ENCODE results near the gene FYB1.

The FYB1 gene

GRCh38 chr5:39076757-39077728 is 142.3 kb downstream of the FYB1 start:
- no peak for DNase-seq

GRCh38 chr5:39076101-39076756 is 143.1 kb downstream of the FYB1 start:
- no peak for DNase-seq

GRCh38 chr5:39074017-39074814 is 145.1 kb downstream of the FYB1 start, which contains the start of gene RICTOR:
Gene RICTOR, minus strand, starts transcription at chr5:39074399. Its CDS starts 22 bp downstream, at chr5:39074377.
- peak; percentile 80 for DNase-seq

GRCh38 chr5:39073767-39074016 is 145.7 kb downstream of the FYB1 start:
- no peak for DNase-seq

- DNase-seq: peak; percentile 11
Measured at GRCh38 chr5:39072925-39073766, 146.2 kb downstream of the FYB1 start.

- DNase-seq: no peak
Measured at GRCh38 chr5:39068099-39068498, 151.3 kb downstream of the FYB1 start.

GRCh38 chr5:39064450-39064849 is 154.9 kb downstream of the FYB1 start:
- no peak for DNase-seq

GRCh38 chr5:39063037-39063436 is 156.3 kb downstream of the FYB1 start:
- DNase-seq: no peak

- no peak for DNase-seq
Measured at GRCh38 chr5:39062530-39062929, 156.8 kb downstream of the FYB1 start.

GRCh38 chr5:39062104-39062503 is 157.3 kb downstream of the FYB1 start:
- DNase-seq: no peak

GRCh38 chr5:39059064-39059463 is 160.3 kb downstream of the FYB1 start:
- no peak for DNase-seq

GRCh38 chr5:39058178-39058921 is 161.0 kb downstream of the FYB1 start:
- no peak for DNase-seq

- no peak for DNase-seq
Measured at GRCh38 chr5:39057734-39058133, 161.6 kb downstream of the FYB1 start.

- DNase-seq: no peak
Measured at GRCh38 chr5:39055768-39056398, 163.5 kb downstream of the FYB1 start.
